HEK293 (cell line): ENCODE data around the gene BIRC7.

Experiments used
- CTCF ChIA-PET: fragments of 350-600 bp; formaldehyde crosslinking; extraction: SDS; loops from one replicate; lab custom pipeline; 2021; ENCODE audit warnings: antibody characterized with exemption; lab: Yijun Ruan, JAX
- POLR2A ChIA-PET: fragments of 300-600 bp; formaldehyde crosslinking; extraction: SDS; loops from one replicate; lab custom pipeline; 2020; ENCODE audit warnings: antibody characterized with exemption, inconsistent platforms; lab: Yijun Ruan, JAX
- H3K27ac ChIP-seq: fragments of 200-500 bp; sonication (Bioruptor generic); 2 replicates; pipeline ENCODE4 v1.5.1; 2014; ENCODE audit warnings: low read depth, low read length, control low read depth, inconsistent platforms; ENCODE audit errors: extremely low read depth
- H3K36me3 ChIP-seq, 2 experiments: fragments of 200-500 bp in 1 of 2; sonication (Bioruptor generic) in 1 of 2; 1 replicate in 1 of 2; 2 replicates in 1 of 2; pipeline ENCODE4 v1.5.1; 2014 to 2017; ENCODE audit warnings: inconsistent platforms in 2 of 2, low read length in 2 of 2; ENCODE audit not compliant: control insufficient read depth in 2 of 2, insufficient read depth in 1 of 2
- H3K4me1 ChIP-seq: fragments of 200-500 bp; sonication (Bioruptor generic); 2 replicates; pipeline ENCODE4 v1.5.1; 2014; ENCODE audit warnings: mild to moderate bottlenecking, low read length, inconsistent platforms; ENCODE audit not compliant: control insufficient read depth, insufficient read depth
- H3K4me3 ChIP-seq: 2 replicates; pipeline ENCODE4 v1.5.1; 2011; ENCODE audit warnings: low read depth, mild to moderate bottlenecking, control low read depth, low read length, moderate library complexity
- H3K9me3 ChIP-seq: fragments of 200-500 bp; sonication (Bioruptor generic); 2 replicates; pipeline ENCODE4 v1.5.1; 2014; ENCODE audit warnings: low read depth, low read length, inconsistent platforms; ENCODE audit not compliant: control insufficient read depth, insufficient read depth
- FEZF1 ChIP-seq: fragments of 450-650 bp; formaldehyde crosslinking; IDR thresholded peaks from 2 replicates; pipeline ENCODE4 v1.5.1; 2016; ENCODE audit warnings: missing biosample characterization, missing genetic modification characterization
- GLI2 ChIP-seq: fragments of 450-650 bp; formaldehyde crosslinking; IDR thresholded peaks from 2 replicates; pipeline ENCODE4; 2017; ENCODE audit warnings: missing biosample characterization, missing genetic modification characterization, low read depth, borderline replicate concordance
- HOXA7 ChIP-seq: sonication (generic); formaldehyde crosslinking; IDR thresholded peaks from 2 replicates; pipeline ENCODE4 v1.8.1; 2022; ENCODE audit warnings: missing genetic modification reagents, borderline replicate concordance
- HOXD13 ChIP-seq: sonication (generic); formaldehyde crosslinking; IDR thresholded peaks from 2 replicates; pipeline ENCODE4 v1.8.0; 2022; ENCODE audit warnings: missing genetic modification reagents, borderline replicate concordance
- KLF8 ChIP-seq: fragments of 450-650 bp; formaldehyde crosslinking; IDR thresholded peaks from 2 replicates; pipeline ENCODE4 v1.5.1; 2016; ENCODE audit warnings: missing biosample characterization, missing genetic modification characterization
- SALL2 ChIP-seq: fragments of 450-650 bp; formaldehyde crosslinking; IDR thresholded peaks from 2 replicates; pipeline ENCODE4 v1.5.0; 2017; ENCODE audit warnings: missing biosample characterization, mild to moderate bottlenecking, missing genetic modification characterization, borderline replicate concordance
- ZNF148 ChIP-seq: fragments of 450-650 bp; formaldehyde crosslinking; IDR thresholded peaks from 2 replicates; pipeline ENCODE4 v1.5.0; 2017; ENCODE audit warnings: missing biosample characterization, missing genetic modification characterization, borderline replicate concordance
- ZNF175 ChIP-seq: fragments of 450-650 bp; formaldehyde crosslinking; IDR thresholded peaks from 2 replicates; pipeline ENCODE4 v1.5.1; 2016; ENCODE audit warnings: missing biosample characterization, missing genetic modification characterization
- ZNF23 ChIP-seq: fragments of 450-650 bp; formaldehyde crosslinking; IDR thresholded peaks from 2 replicates; pipeline ENCODE4 v1.5.1; 2016; ENCODE audit warnings: missing biosample characterization, missing genetic modification characterization, borderline replicate concordance
- ZNF394 ChIP-seq: fragments of 450-650 bp; formaldehyde crosslinking; IDR thresholded peaks from 2 replicates; pipeline ENCODE4 v1.5.1; 2016; ENCODE audit warnings: missing biosample characterization, missing genetic modification characterization, mild to moderate bottlenecking, moderate library complexity, borderline replicate concordance
- ZNF416 ChIP-seq: fragments of 450-650 bp; formaldehyde crosslinking; IDR thresholded peaks from 2 replicates; pipeline ENCODE4 v1.5.1; 2016; ENCODE audit warnings: missing biosample characterization, missing genetic modification characterization
- ZNF544 ChIP-seq: fragments of 450-650 bp; formaldehyde crosslinking; IDR thresholded peaks from 2 replicates; pipeline ENCODE4 v1.5.0; 2017; ENCODE audit warnings: missing biosample characterization, missing genetic modification characterization
- ZNF571 ChIP-seq: fragments of 450-650 bp; formaldehyde crosslinking; IDR thresholded peaks from 2 replicates; pipeline ENCODE4 v1.5.0; 2017; ENCODE audit warnings: missing biosample characterization, missing genetic modification characterization
- ZNF624 ChIP-seq: fragments of 450-650 bp; formaldehyde crosslinking; IDR thresholded peaks from 2 replicates; pipeline ENCODE4 v1.5.1; 2017; ENCODE audit warnings: missing biosample characterization, missing genetic modification characterization
- TF ChIP-seq, protein P1 (sequence below): fragments of 450-650 bp; formaldehyde crosslinking; IDR thresholded peaks from 2 replicates; pipeline ENCODE4 v1.5.1; 2016; ENCODE audit warnings: missing biosample characterization, missing genetic modification characterization

Gene BIRC7

GRCh38 chr20:63189322-63189642 lies 46.4 kb upstream of the BIRC7 start (continued):
- TF ChIP-seq ZNF148 (tag by site-specific recombination) = 0 out of 2 replicates have a peak, but pooled peaks have one; percentile 20

DNA sequence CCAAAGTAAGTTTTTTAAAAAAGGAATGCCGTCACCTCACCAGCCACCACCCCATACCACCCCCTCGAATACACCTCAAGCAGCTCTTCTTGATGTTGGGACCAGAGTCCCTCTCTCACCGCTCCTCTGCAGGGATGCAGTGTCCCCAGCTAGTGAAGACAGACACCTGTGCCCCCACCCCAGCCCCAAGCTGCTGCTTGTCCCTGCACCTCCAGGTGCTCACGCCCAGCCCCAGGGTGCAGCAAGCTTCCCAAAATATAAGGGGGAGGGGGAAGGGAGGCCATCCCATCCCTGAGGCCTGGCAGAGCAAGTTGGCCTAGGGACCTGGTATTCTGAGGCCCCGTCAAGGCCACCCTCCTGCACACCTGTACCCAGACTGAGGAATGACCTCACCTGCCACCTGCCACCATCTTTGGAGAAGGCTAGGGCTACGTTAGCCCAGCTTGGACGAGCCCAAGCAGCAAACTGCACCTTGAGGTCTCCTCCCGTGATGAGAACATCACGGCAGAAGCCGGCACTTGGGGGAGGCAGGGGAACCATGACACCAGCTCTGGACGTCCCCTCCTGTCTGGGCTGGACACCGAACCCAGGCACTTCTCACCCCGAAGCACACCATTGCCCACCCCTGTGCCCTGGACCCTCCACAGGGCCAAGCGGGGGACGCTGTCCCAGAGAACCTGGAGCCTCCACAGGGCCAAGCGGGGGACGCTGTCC lies 45.7 kb upstream of the BIRC7 start:
- CTCF ChIA-PET = interaction anchor here (0.5 to 1.1 kb wide), 2 partner anchors 20 to 101 kb away, joined by 3 to 5 read pairs; no protein-coding TSS in a partner anchor
- POLR2A ChIA-PET = no interaction called here
- TF ChIP-seq SALL2 (tag by site-specific recombination) (no peak), ZNF394 (tag by site-specific recombination) (no peak), FEZF1 (tag by site-specific recombination) (no peak), HOXA7 (CRISPR knock-in tag) (no peak), GLI2 (tag by site-specific recombination) (no peak), ZNF416 (tag by site-specific recombination) (no peak), ZNF175 (tag by site-specific recombination) (no peak), ZNF624 (tag by site-specific recombination) (no peak), KLF8 (tag by site-specific recombination) (no peak), ZNF544 (tag by site-specific recombination) (no peak), ZNF23 (no peak)
- TF ChIP-seq, protein P1, sequence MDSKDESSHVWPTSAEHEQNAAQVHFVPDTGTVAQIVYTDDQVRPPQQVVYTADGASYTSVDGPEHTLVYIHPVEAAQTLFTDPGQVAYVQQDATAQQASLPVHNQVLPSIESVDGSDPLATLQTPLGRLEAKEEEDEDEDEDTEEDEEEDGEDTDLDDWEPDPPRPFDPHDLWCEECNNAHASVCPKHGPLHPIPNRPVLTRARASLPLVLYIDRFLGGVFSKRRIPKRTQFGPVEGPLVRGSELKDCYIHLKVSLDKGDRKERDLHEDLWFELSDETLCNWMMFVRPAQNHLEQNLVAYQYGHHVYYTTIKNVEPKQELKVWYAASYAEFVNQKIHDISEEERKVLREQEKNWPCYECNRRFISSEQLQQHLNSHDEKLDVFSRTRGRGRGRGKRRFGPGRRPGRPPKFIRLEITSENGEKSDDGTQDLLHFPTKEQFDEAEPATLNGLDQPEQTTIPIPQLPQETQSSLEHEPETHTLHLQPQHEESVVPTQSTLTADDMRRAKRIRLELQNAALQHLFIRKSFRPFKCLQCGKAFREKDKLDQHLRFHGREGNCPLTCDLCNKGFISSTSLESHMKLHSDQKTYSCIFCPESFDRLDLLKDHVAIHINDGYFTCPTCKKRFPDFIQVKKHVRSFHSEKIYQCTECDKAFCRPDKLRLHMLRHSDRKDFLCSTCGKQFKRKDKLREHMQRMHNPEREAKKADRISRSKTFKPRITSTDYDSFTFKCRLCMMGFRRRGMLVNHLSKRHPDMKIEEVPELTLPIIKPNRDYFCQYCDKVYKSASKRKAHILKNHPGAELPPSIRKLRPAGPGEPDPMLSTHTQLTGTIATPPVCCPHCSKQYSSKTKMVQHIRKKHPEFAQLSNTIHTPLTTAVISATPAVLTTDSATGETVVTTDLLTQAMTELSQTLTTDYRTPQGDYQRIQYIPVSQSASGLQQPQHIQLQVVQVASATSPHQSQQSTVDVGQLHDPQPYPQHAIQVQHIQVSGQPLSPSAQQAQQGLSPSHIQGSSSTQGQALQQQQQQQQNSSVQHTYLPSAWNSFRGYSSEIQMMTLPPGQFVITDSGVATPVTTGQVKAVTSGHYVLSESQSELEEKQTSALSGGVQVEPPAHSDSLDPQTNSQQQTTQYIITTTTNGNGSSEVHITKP (tag by site-specific recombination) = no peak
- Histone ChIP-seq H3K4me1 (no peaks in the 10 kb centered on the region), H3K36me3 (peaks cover 0 to 5% of the 10 kb centered on the region in 2 experiments; a peak in 1 of 3 replicates), H3K4me3 (no peak overlapping the region), H3K9me3 (no peaks in the 10 kb centered on the region), H3K27ac (no peak overlapping the region)

DNA sequence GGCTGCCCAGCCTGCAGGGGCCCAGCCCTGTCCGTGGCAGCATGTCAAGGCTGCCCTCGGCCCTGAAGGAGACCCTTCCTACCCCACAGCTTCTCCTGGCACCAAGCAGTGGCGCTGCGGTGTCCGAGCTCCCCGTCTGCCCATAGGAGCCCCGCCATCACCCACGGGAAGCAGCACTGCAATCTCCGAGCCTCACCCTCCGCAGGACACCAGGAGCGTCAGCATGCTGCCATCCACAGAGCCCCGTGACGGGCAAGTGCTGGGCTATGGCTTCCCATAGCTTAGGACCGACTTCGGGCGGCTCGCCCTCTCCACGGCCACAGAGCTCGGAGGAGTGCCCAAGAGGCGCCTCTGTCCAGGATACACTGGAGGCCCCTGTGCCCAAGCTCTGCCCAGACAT lies 44.9 kb upstream of the BIRC7 start:
- Histone ChIP-seq H3K4me1 (no peaks in the 10 kb centered on the region), H3K36me3 (peaks cover 0 to 13% of the 10 kb centered on the region in 2 experiments; a peak in 1 of 3 replicates), H3K27ac (no peak overlapping the region), H3K4me3 (no peak overlapping the region), H3K9me3 (no peaks in the 10 kb centered on the region)
- CTCF ChIA-PET = interaction anchor here (0.6 to 1.4 kb wide), 2 partner anchors 33 to 827 kb away, joined by 3 to 5 read pairs; no protein-coding TSS in a partner anchor
- no peak for TF ChIP-seq ZNF571 (tag by site-specific recombination)
- TF ChIP-seq HOXD13 (CRISPR knock-in tag) = no peak
- POLR2A ChIA-PET = no interaction called here
